Measurements from ENCODE around the gene UTF1.

DNA sequence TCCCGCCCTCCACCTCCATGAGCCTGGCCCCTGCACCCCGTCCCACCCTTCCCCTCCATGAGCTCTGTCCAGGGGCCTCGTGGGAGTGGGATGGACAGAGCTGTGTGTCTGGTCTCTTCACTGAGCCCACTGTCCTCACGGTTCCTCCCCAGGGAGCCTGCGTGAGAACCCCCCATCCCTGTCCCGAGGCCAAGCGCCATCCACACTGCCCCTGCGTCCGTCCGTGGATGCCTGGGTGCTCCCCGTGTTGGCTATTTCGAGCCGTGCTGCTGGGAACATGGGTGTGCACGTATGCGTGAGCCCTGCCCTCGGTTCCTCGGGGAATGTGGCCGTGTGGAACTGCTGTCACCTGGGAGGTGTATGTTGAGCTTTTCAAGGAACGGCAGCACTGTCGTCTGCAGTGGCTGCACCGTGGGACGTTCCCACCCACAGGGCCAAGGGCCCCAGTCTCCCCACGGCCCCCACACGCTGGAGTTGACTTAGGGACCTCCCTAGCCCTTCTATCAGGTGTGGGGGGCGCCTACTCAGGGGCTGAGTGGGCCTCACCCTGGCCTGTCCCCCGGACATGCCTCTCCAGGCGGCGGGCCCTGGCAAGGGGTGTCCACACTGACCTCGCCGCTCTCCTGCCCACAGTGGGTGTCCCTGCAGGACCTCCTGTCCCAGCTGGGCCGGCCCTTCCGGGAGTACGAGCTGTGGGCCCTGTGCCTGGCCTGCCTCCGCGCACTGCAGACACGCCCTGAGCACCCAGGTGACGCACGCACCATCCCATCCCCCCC is 41.9 kb upstream of the UTF1 start:
- TF ChIP-seq CTCF (IDR thresholded peaks at IDR 0.05) (no peak), POLR2A (IDR thresholded peaks at IDR 0.05) (no peak), POLR2AphosphoS5 (IDR thresholded peaks at IDR 0.05) (no peak)
